ENCODE data around the gene TRAPPC5.

Gene TRAPPC5

GRCh38 chr19:7661744-7662538, 18.7 kb upstream of the TRAPPC5 start:
- Mint-ChIP-seq H3K27ac (no peak overlapping the region), H3K27me3 (no peaks in the 10 kb centered on the region), H3K9me3 (no peaks in the 10 kb centered on the region), H3K4me1 (peaks cover 16% of the 10 kb centered on the region), H3K36me3 (no peaks in the 10 kb centered on the region), H3K4me3 (no peak overlapping the region)

GRCh38 chr19:7662657-7663056, 18.0 kb upstream of the TRAPPC5 start:
- Mint-ChIP-seq H3K4me1 (peaks cover 9% of the 10 kb centered on the region), H3K4me3 (no peak overlapping the region), H3K36me3 (no peaks in the 10 kb centered on the region), H3K27ac (no peak overlapping the region), H3K9me3 (no peaks in the 10 kb centered on the region), H3K27me3 (no peaks in the 10 kb centered on the region)

GRCh38 chr19:7663706-7664105, 16.9 kb upstream of the TRAPPC5 start:
- H3K27ac Mint-ChIP-seq, result no peak overlapping the region
- H3K4me1 Mint-ChIP-seq, result no peaks in the 10 kb centered on the region
- H3K36me3 Mint-ChIP-seq, result no peaks in the 10 kb centered on the region
- no peak overlapping the region for H3K4me3 Mint-ChIP-seq
- H3K27me3 Mint-ChIP-seq, result no peaks in the 10 kb centered on the region
- H3K9me3 Mint-ChIP-seq, result no peaks in the 10 kb centered on the region

GRCh38 chr19:7665076-7665475, 15.6 kb upstream of the TRAPPC5 start:
- Mint-ChIP-seq H3K4me1 (peaks cover 6% of the 10 kb centered on the region), H3K27ac (no peak overlapping the region), H3K4me3 (no peak overlapping the region), H3K9me3 (no peaks in the 10 kb centered on the region), H3K27me3 (peaks cover 5% of the 10 kb centered on the region), H3K36me3 (no peaks in the 10 kb centered on the region)

GRCh38 chr19:7668842-7669241, 11.8 kb upstream of the TRAPPC5 start, which contains the start of gene RETN:
Gene RETN, plus strand, starts transcription at chr19:7669049. Its CDS starts 278 bp downstream, at chr19:7669327.
- H3K4me3 Mint-ChIP-seq, result peak within 1 kb of the TSS; percentile 20
- H3K36me3 Mint-ChIP-seq, result no peaks in the 10 kb centered on the region
- peaks cover 12% of the 10 kb centered on the region for H3K4me1 Mint-ChIP-seq
- no peak within 1 kb of the TSS for H3K27ac Mint-ChIP-seq
- no peaks in the 10 kb centered on the region for H3K9me3 Mint-ChIP-seq
- peaks cover 17% of the 10 kb centered on the region for H3K27me3 Mint-ChIP-seq

- Mint-ChIP-seq H3K4me3 (peak overlapping the region; percentile 20), H3K27ac (no peak overlapping the region)
Observed at GRCh38 chr19:7669641-7670040, 11.0 kb upstream of the TRAPPC5 start.

GRCh38 chr19:7670150-7670783, 10.4 kb upstream of the TRAPPC5 start:
- no peaks in the 10 kb centered on the region for H3K9me3 Mint-ChIP-seq
- peaks cover 17% of the 10 kb centered on the region for H3K27me3 Mint-ChIP-seq
- peak overlapping the region; percentile 67 for H3K4me3 Mint-ChIP-seq
- no peak overlapping the region for H3K27ac Mint-ChIP-seq
- H3K36me3 Mint-ChIP-seq, result no peaks in the 10 kb centered on the region
- H3K4me1 Mint-ChIP-seq, result peaks cover 21% of the 10 kb centered on the region

More at GRCh38 chr19:7669641-7670040, 11.0 kb upstream of the TRAPPC5 start:
- Mint-ChIP-seq H3K36me3 (no peaks in the 10 kb centered on the region), H3K9me3 (no peaks in the 10 kb centered on the region), H3K27me3 (peaks cover 17% of the 10 kb centered on the region), H3K4me1 (peaks cover 20% of the 10 kb centered on the region)

GRCh38 chr19:7670790-7671189, 9.8 kb upstream of the TRAPPC5 start:
- Mint-ChIP-seq H3K27me3 (peaks cover 18% of the 10 kb centered on the region), H3K27ac (no peak overlapping the region), H3K36me3 (no peaks in the 10 kb centered on the region)

GRCh38 chr19:7672522-7672921, 8.1 kb upstream of the TRAPPC5 start:
- peaks cover 36% of the 10 kb centered on the region for H3K4me1 Mint-ChIP-seq
- no peak overlapping the region for H3K27ac Mint-ChIP-seq
- peaks cover 21% of the 10 kb centered on the region for H3K27me3 Mint-ChIP-seq
- H3K9me3 Mint-ChIP-seq, result no peaks in the 10 kb centered on the region
- no peaks in the 10 kb centered on the region for H3K36me3 Mint-ChIP-seq
- no peak overlapping the region for H3K4me3 Mint-ChIP-seq

More at GRCh38 chr19:7670790-7671189, 9.8 kb upstream of the TRAPPC5 start:
- peak overlapping the region; percentile 67 for H3K4me3 Mint-ChIP-seq
- H3K4me1 Mint-ChIP-seq, result peaks cover 22% of the 10 kb centered on the region
- no peaks in the 10 kb centered on the region for H3K9me3 Mint-ChIP-seq

- Mint-ChIP-seq H3K27me3 (peaks cover 22% of the 10 kb centered on the region), H3K4me1 (peaks cover 48% of the 10 kb centered on the region), H3K4me3 (no peak overlapping the region)
Observed at GRCh38 chr19:7674010-7675005, 6.3 kb upstream of the TRAPPC5 start.

GRCh38 chr19:7676376-7676775, 4.3 kb upstream of the TRAPPC5 start:
- H3K27ac Mint-ChIP-seq, result no peak overlapping the region
- H3K27me3 Mint-ChIP-seq, result peaks cover 16% of the 10 kb centered on the region
- H3K9me3 Mint-ChIP-seq, result no peaks in the 10 kb centered on the region
- H3K36me3 Mint-ChIP-seq, result no peaks in the 10 kb centered on the region
- H3K4me1 Mint-ChIP-seq, result peaks cover 49% of the 10 kb centered on the region
- no peak overlapping the region for H3K4me3 Mint-ChIP-seq

More at GRCh38 chr19:7674010-7675005, 6.3 kb upstream of the TRAPPC5 start:
- Mint-ChIP-seq H3K36me3 (no peaks in the 10 kb centered on the region), H3K9me3 (no peaks in the 10 kb centered on the region), H3K27ac (no peak overlapping the region)

- H3K27me3 Mint-ChIP-seq, result peaks cover 13% of the 10 kb centered on the region
- peak within 1 kb of the TSS; percentile 31 for H3K4me3 Mint-ChIP-seq
- peaks cover 51% of the 10 kb centered on the region for H3K4me1 Mint-ChIP-seq
Observed at GRCh38 chr19:7676854-7677253, 3.8 kb upstream of the TRAPPC5 start, which contains the start of gene MCEMP1. Gene MCEMP1, plus strand, starts transcription at chr19:7677090. Its CDS starts 31 bp downstream, at chr19:7677121.

GRCh38 chr19:7677669-7678311, 2.8 kb upstream of the TRAPPC5 start:
- H3K27ac Mint-ChIP-seq, result peak overlapping the region; percentile 67

More at GRCh38 chr19:7676854-7677253, 3.8 kb upstream of the TRAPPC5 start, which contains the start of gene MCEMP1:
- Mint-ChIP-seq H3K9me3 (no peaks in the 10 kb centered on the region), H3K27ac (peak within 1 kb of the TSS; percentile 67), H3K36me3 (no peaks in the 10 kb centered on the region)

GRCh38 chr19:7678971-7679751, 1.5 kb upstream of the TRAPPC5 start:
- Mint-ChIP-seq H3K4me1 (peaks cover 55% of the 10 kb centered on the region), H3K9me3 (no peaks in the 10 kb centered on the region), H3K27ac (peak overlapping the region; percentile 92), H3K4me3 (peak overlapping the region; percentile 56), H3K36me3 (no peaks in the 10 kb centered on the region), H3K27me3 (peaks cover 8% of the 10 kb centered on the region)

More at GRCh38 chr19:7677669-7678311, 2.8 kb upstream of the TRAPPC5 start:
- Mint-ChIP-seq H3K9me3 (no peaks in the 10 kb centered on the region), H3K27me3 (peaks cover 11% of the 10 kb centered on the region), H3K4me1 (peaks cover 56% of the 10 kb centered on the region), H3K36me3 (no peaks in the 10 kb centered on the region), H3K4me3 (peak overlapping the region; percentile 31)

All from activated naive CD4-positive, alpha-beta T cell treated with anti-CD3 and anti-CD28 coated beads, Interleukin-2, amount 50 U/mL, for 24 hours (primary cell).